Cardiac muscle cell (in vitro differentiated cells and primary cell): ENCODE results near the gene BASP1. TPM values are rescaled to one million over a fixed set of nuclear protein-coding genes. Genes with fewer than 3 reads are reported as not detected.
"Not testable (repeated sequence)": the region's sequence is repeated elsewhere in the genome, so short reads cannot be mapped to it uniquely, and the experiment has no call there.

ENCODE experiments used
- DNase-seq, 2 donors: peaks; one replicate each; pipeline versions ENCODE4 v3.0.0 to v3.0.0-alpha.2; 2010 to 2017; ENCODE audit warnings: low read depth in 1 of 2, low spot score in 1 of 2
- H3K27ac ChIP-seq: fragments of 200-600 bp; sonication (generic); 2 replicates; pipeline ENCODE4 v1.5.1; 2016
- H3K27me3 ChIP-seq: fragments of 200-600 bp; sonication (generic); 2 replicates; pipeline ENCODE4 v1.6.0; 2016; ENCODE audit warnings: control low read depth
- H3K36me3 ChIP-seq: fragments of 200-600 bp; sonication (generic); 2 replicates; pipeline ENCODE4 v1.5.1; 2016; ENCODE audit warnings: control low read depth
- H3K4me1 ChIP-seq: fragments of 200-600 bp; sonication (generic); 2 replicates; pipeline ENCODE4 v1.8.1; 2017; ENCODE audit warnings: low read depth, mild to moderate bottlenecking, mixed run types
- H3K4me3 ChIP-seq: fragments of 200-600 bp; sonication (generic); 2 replicates; pipeline ENCODE4 v1.5.1; 2016; ENCODE audit warnings: mild to moderate bottlenecking
- H3K9me3 ChIP-seq: fragments of 200-600 bp; sonication (generic); 2 replicates; pipeline ENCODE4 v1.5.1; 2017; ENCODE audit warnings: low read depth, mild to moderate bottlenecking, control low read depth
- CTCF ChIP-seq: IDR thresholded peaks from 2 replicates; pipeline ENCODE4 v1.5.1; 2012; ENCODE audit warnings: low read depth, mild to moderate bottlenecking, low read length
- polyA plus RNA-seq: library from polyadenylated mRNA; unstranded; fragments of >200 nt; fragmentation: Nextera tagmentation; extraction: Ambion mirVana; gene quantifications from 2 replicates; pipeline ENCODE4 v1.2.1, GENCODE V29; 2016
- total RNA-seq: library from RNA; depleted of rRNA; stranded (reverse); fragments of >200 nt; gene quantifications from 2 replicates; pipeline ENCODE4 v1.2.3, GENCODE V29; 2016

Gene BASP1
- total and polyA plus RNA-seq, 2 experiments from 2014 or later = 91.2 to 129 TPM

GRCh38 chr5:17187011-17187785 is 30.2 kb upstream of the BASP1 start:
- Histone ChIP-seq H3K27me3 (no peaks in the 10 kb centered on the region), H3K9me3 (no peaks in the 10 kb centered on the region), H3K36me3 (no peaks in the 10 kb centered on the region), H3K4me3 (no peak overlapping the region), H3K4me1 (peaks cover 11% of the 10 kb centered on the region), H3K27ac (no peak overlapping the region)
- no peak for TF ChIP-seq CTCF
- no peak for DNase-seq

- H3K36me3 ChIP-seq = no peaks in the 10 kb centered on the region
- H3K27me3 ChIP-seq = no peaks in the 10 kb centered on the region
- H3K4me1 ChIP-seq = peaks cover 11% of the 10 kb centered on the region
- DNase-seq = no peak
- H3K27ac ChIP-seq = no peak overlapping the region
- no peak for TF ChIP-seq CTCF
- H3K9me3 ChIP-seq = no peaks in the 10 kb centered on the region
- no peak overlapping the region for H3K4me3 ChIP-seq
These were observed 29.7 kb upstream of the BASP1 start for GRCh38 chr5:17187786-17188170.

GRCh38 chr5:17189381-17190036 is 27.9 kb upstream of the BASP1 start:
- no peak overlapping the region for H3K4me3 ChIP-seq
- peak; percentile 77 for TF ChIP-seq CTCF
- H3K27me3 ChIP-seq = no peaks in the 10 kb centered on the region
- DNase-seq = peak; percentile 89 to 90
- no peak overlapping the region for H3K27ac ChIP-seq
- H3K4me1 ChIP-seq = peaks cover 11% of the 10 kb centered on the region
- no peaks in the 10 kb centered on the region for H3K36me3 ChIP-seq
- no peaks in the 10 kb centered on the region for H3K9me3 ChIP-seq

GRCh38 chr5:17190242-17190778 is 27.1 kb upstream of the BASP1 start:
- H3K36me3 ChIP-seq = no peaks in the 10 kb centered on the region
- H3K9me3 ChIP-seq = no peaks in the 10 kb centered on the region
- no peaks in the 10 kb centered on the region for H3K27me3 ChIP-seq
- TF ChIP-seq CTCF = peak; percentile 77
- H3K27ac ChIP-seq = no peak overlapping the region
- DNase-seq = peak; percentile 64 to 95
- no peak overlapping the region for H3K4me3 ChIP-seq
- H3K4me1 ChIP-seq = peaks cover 11% of the 10 kb centered on the region

GRCh38 chr5:17190799-17191391 is 26.5 kb upstream of the BASP1 start:
- Histone ChIP-seq H3K36me3 (no peaks in the 10 kb centered on the region), H3K4me1 (peaks cover 11% of the 10 kb centered on the region), H3K4me3 (no peak overlapping the region), H3K27me3 (no peaks in the 10 kb centered on the region), H3K9me3 (no peaks in the 10 kb centered on the region), H3K27ac (no peak overlapping the region)
- TF ChIP-seq CTCF = no peak
- DNase-seq = no peak

- not testable (repeated sequence) for DNase-seq, H3K9me3 ChIP-seq, H3K27ac ChIP-seq, H3K27me3 ChIP-seq, H3K36me3 ChIP-seq, H3K4me3 ChIP-seq
- H3K4me1 ChIP-seq = peaks cover 11% of the 10 kb centered on the region
These were observed 25.9 kb upstream of the BASP1 start for GRCh38 chr5:17191574-17191973.
